SU-DHL-6 (cell line): ENCODE measurements around the gene ACVR1.

ENCODE experiments used
- H2AFZ ChIP-seq: fragments of 200-600 bp; sonication (generic); 2 replicates; pipeline ENCODE4 v1.6.1; 2014; ENCODE audit warnings: low read depth, mild to moderate bottlenecking, moderate library complexity, mixed read lengths, antibody characterized with exemption, low read length; ENCODE audit not compliant: severe bottlenecking
- H3F3A ChIP-seq: fragments of 200-600 bp; shearing (Covaris generic); 2 replicates; pipeline ENCODE4 v1.6.0; 2016; ENCODE audit warnings: antibody characterized with exemption, mild to moderate bottlenecking; ENCODE audit not compliant: insufficient read depth
- H3K27ac ChIP-seq: fragments of 200-600 bp; sonication (generic); 2 replicates; pipeline ENCODE4 v1.5.1; 2016; ENCODE audit warnings: low read depth, mild to moderate bottlenecking, low read length, moderate library complexity, mixed read lengths
- H3K27me3 ChIP-seq: fragments of 200-600 bp; sonication (generic), shearing (Covaris generic); 2 replicates; pipeline ENCODE4 v1.6.0; 2014; ENCODE audit warnings: mild to moderate bottlenecking, low read length
- H3K36me3 ChIP-seq: fragments of 200-600 bp; sonication (generic); 2 replicates; pipeline ENCODE4 v1.6.1; 2014; ENCODE audit warnings: mild to moderate bottlenecking, low read length, mixed read lengths
- H3K4me2 ChIP-seq: fragments of 300-600, 200-600 bp; shearing (Covaris generic), sonication (generic); 2 replicates; pipeline ENCODE4 v1.6.0; 2014; ENCODE audit warnings: low read length, low read depth, mild to moderate bottlenecking; ENCODE audit not compliant: poor library complexity, severe bottlenecking
- H3K4me3 ChIP-seq: fragments of 200-600 bp; sonication (generic); 2 replicates; pipeline ENCODE4 v1.5.1; 2014; ENCODE audit warnings: antibody characterized with exemption, low read length, mild to moderate bottlenecking, mixed read lengths; ENCODE audit not compliant: insufficient read depth, poor library complexity, severe bottlenecking
- H3K79me2 ChIP-seq: fragments of 200-600 bp; sonication (generic); 2 replicates; pipeline ENCODE4 v1.6.1; 2014; ENCODE audit warnings: mild to moderate bottlenecking, low read length, moderate library complexity; ENCODE audit not compliant: insufficient read depth
- H3K9ac ChIP-seq: fragments of 200-600 bp; sonication (generic); 2 replicates; pipeline ENCODE4 v1.7.0; 2014; ENCODE audit warnings: mild to moderate bottlenecking, low read length
- H3K9me2 ChIP-seq: fragments of 200-600 bp; sonication (generic); replicated peaks from 2 replicates; pipeline ENCODE4 v1.6.1; 2014; ENCODE audit warnings: low read length; ENCODE audit not compliant: insufficient read depth
- H3K9me3 ChIP-seq: fragments of 200-600 bp; sonication (generic); 2 replicates; pipeline ENCODE4 v1.6.1; 2014; ENCODE audit warnings: low read length, mixed read lengths; ENCODE audit not compliant: insufficient read depth
- H4K20me1 ChIP-seq: fragments of 200-600 bp; sonication (generic); 2 replicates; pipeline ENCODE4 v1.6.1; 2014; ENCODE audit warnings: low read depth, mild to moderate bottlenecking, antibody characterized with exemption, low read length, moderate library complexity, mixed read lengths
- CTCF ChIP-seq: fragments of 200-600 bp; sonication (generic); IDR thresholded peaks from one replicate; pipeline ENCODE4 v1.5.1; 2017; ENCODE audit warnings: antibody characterized with exemption, mild to moderate bottlenecking, low read length, moderate library complexity; ENCODE audit not compliant: insufficient read depth, poor library complexity, severe bottlenecking
- EZH2phosphoT487 ChIP-seq: fragments of 200-600 bp; sonication (generic), shearing (Covaris generic); conservative IDR thresholded peaks from 2 replicates; pipeline ENCODE4 v1.6.1; 2018; ENCODE audit warnings: mild to moderate bottlenecking, antibody characterized with exemption, low read length, moderate library complexity, mixed read lengths

The ACVR1 gene

DNA sequence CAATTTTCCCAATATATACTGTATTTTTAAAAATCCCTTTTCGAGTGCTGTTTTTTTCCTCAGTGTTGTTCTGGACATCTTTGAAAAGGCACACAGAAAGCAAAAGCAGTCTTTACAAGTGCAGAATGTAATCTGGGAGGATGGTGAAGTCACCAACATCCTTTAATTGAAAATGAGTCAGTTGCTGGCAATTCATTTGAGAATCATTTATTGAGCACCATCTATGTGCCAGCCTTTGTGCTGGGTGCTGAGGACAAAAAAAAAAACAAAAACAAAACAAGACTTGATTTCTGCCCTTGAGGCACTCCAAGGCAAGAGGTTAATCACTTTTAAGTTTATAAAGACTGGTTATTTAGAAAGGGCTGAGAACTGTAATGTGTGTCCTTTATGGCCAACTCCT lies 46.7 kb upstream of the ACVR1 start:
- H3K4me2 ChIP-seq: no peak overlapping the region
- no peak overlapping the region for H3K4me3 ChIP-seq
- H2AFZ ChIP-seq: no peak overlapping the region
- H3K79me2 ChIP-seq: no peaks in the 10 kb centered on the region
- H3K9ac ChIP-seq: no peak overlapping the region
- TF ChIP-seq EZH2phosphoT487 (no peak), CTCF (no peak)
- no peaks in the 10 kb centered on the region for H3K27me3 ChIP-seq
- no peaks in the 10 kb centered on the region for H3K9me3 ChIP-seq
- no peaks in the 10 kb centered on the region for H4K20me1 ChIP-seq
- no peaks in the 10 kb centered on the region for H3K36me3 ChIP-seq
- H3K27ac ChIP-seq: no peak overlapping the region
- no peaks in the 10 kb centered on the region for H3K9me2 ChIP-seq
- no peaks in the 10 kb centered on the region for H3F3A ChIP-seq

- H3K27ac ChIP-seq: no peak overlapping the region
- no peaks in the 10 kb centered on the region for H3K9me2 ChIP-seq
- TF ChIP-seq EZH2phosphoT487 (no peak), CTCF (no peak)
- no peak overlapping the region for H3K4me3 ChIP-seq
- H3K36me3 ChIP-seq: no peaks in the 10 kb centered on the region
- no peaks in the 10 kb centered on the region for H4K20me1 ChIP-seq
- no peaks in the 10 kb centered on the region for H3K79me2 ChIP-seq
- no peaks in the 10 kb centered on the region for H3K27me3 ChIP-seq
- no peak overlapping the region for H3K9ac ChIP-seq
- no peaks in the 10 kb centered on the region for H3K9me3 ChIP-seq
- H3K4me2 ChIP-seq: no peak overlapping the region
- H2AFZ ChIP-seq: no peak overlapping the region
- H3F3A ChIP-seq: no peaks in the 10 kb centered on the region
Measured at GRCh38 chr2:157922336-157922735, 46.2 kb upstream of the ACVR1 start.

DNA sequence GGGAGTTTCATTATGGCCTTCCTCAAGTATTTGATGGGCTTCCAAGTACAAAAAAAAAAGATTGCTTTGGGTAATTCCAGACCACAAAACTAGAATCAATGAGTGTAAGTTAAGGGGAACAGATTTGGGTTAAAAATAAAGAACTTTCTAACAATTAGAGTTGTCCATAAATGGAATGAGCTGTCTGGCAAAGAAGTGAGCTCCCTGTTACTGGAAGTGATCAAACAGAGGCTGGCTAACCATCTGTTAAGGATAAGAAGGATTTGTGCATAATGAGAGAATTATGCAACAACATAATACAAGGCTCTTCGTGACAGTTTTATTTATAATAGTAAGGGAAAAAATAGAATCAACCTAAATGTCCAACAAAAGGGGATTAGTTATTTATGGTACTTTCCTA lies 44.6 kb upstream of the ACVR1 start:
- Histone ChIP-seq H3K9ac (no peak overlapping the region), H2AFZ (no peak overlapping the region), H3F3A (no peaks in the 10 kb centered on the region), H3K79me2 (no peaks in the 10 kb centered on the region), H3K4me2 (no peak overlapping the region), H3K4me3 (no peak overlapping the region), H3K9me2 (no peaks in the 10 kb centered on the region), H3K36me3 (no peaks in the 10 kb centered on the region), H3K27ac (no peak overlapping the region), H3K9me3 (no peaks in the 10 kb centered on the region), H3K27me3 (no peaks in the 10 kb centered on the region), H4K20me1 (no peaks in the 10 kb centered on the region)
- TF ChIP-seq EZH2phosphoT487 (no peak), CTCF (no peak)

- H3K4me2 ChIP-seq: no peak overlapping the region
- H3F3A ChIP-seq: no peaks in the 10 kb centered on the region
- H2AFZ ChIP-seq: no peak overlapping the region
- no peaks in the 10 kb centered on the region for H3K9me2 ChIP-seq
- no peaks in the 10 kb centered on the region for H4K20me1 ChIP-seq
- no peak for TF ChIP-seq CTCF
- TF ChIP-seq EZH2phosphoT487: no peak
- H3K27me3 ChIP-seq: no peaks in the 10 kb centered on the region
- no peaks in the 10 kb centered on the region for H3K9me3 ChIP-seq
- H3K4me3 ChIP-seq: no peak overlapping the region
- H3K36me3 ChIP-seq: no peaks in the 10 kb centered on the region
- H3K27ac ChIP-seq: no peak overlapping the region
- H3K79me2 ChIP-seq: no peaks in the 10 kb centered on the region
- no peak overlapping the region for H3K9ac ChIP-seq
Measured at GRCh38 chr2:157919181-157919580, 43.1 kb upstream of the ACVR1 start.
